OCI-LY1 (cell line): Measurements from ENCODE around the gene SENP2.

Experiments
- EZH2 ChIP-seq: fragments of 200-600 bp; sonication (generic), shearing (Covaris generic); IDR thresholded peaks from 2 replicates; pipeline ENCODE4 v1.8.0; 2017; ENCODE audit warnings: borderline replicate concordance, mixed run types, mild to moderate bottlenecking, antibody characterized with exemption, low read length, moderate library complexity, mixed read lengths
- TF ChIP-seq, protein P1 (sequence below): fragments of 200-600 bp; sonication (generic), shearing (Covaris generic); IDR thresholded peaks from 2 replicates; pipeline ENCODE4 v1.5.1; 2017; ENCODE audit warnings: mild to moderate bottlenecking, antibody characterized with exemption, low read length, moderate library complexity, mixed read lengths

DNA sequence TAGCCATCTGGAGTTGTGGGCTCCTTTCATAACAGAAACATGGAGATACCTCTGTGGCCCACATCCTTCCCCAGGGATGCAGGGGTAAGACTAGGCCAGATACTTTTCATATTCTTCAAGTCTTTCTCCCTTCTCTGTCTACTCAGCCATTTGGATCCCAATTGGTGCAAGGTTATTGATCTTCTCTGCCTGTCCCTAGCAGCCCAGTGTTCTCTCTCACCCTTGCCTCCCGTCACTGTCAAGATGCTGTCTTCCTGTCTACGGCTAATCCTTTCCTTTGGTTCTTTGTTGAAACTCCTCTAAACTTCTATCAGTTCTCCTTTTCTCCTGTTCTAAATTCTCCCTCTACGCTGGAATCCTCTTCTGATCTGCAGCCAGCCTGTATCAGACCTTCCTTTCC lies 51.3 kb downstream of the SENP2 start:
- TF ChIP-seq EZH2: no peak
- TF ChIP-seq, protein P1, sequence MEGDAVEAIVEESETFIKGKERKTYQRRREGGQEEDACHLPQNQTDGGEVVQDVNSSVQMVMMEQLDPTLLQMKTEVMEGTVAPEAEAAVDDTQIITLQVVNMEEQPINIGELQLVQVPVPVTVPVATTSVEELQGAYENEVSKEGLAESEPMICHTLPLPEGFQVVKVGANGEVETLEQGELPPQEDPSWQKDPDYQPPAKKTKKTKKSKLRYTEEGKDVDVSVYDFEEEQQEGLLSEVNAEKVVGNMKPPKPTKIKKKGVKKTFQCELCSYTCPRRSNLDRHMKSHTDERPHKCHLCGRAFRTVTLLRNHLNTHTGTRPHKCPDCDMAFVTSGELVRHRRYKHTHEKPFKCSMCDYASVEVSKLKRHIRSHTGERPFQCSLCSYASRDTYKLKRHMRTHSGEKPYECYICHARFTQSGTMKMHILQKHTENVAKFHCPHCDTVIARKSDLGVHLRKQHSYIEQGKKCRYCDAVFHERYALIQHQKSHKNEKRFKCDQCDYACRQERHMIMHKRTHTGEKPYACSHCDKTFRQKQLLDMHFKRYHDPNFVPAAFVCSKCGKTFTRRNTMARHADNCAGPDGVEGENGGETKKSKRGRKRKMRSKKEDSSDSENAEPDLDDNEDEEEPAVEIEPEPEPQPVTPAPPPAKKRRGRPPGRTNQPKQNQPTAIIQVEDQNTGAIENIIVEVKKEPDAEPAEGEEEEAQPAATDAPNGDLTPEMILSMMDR: no peak
